Measurements from ENCODE around the gene NFATC1. TPM values are rescaled to one million over a fixed set of nuclear protein-coding genes. Genes with fewer than 3 reads are reported as not detected.

NFATC1 gene
- total RNA-seq, 2 donors from 2014 or later, result 1.6 to 4.3 TPM

DNA sequence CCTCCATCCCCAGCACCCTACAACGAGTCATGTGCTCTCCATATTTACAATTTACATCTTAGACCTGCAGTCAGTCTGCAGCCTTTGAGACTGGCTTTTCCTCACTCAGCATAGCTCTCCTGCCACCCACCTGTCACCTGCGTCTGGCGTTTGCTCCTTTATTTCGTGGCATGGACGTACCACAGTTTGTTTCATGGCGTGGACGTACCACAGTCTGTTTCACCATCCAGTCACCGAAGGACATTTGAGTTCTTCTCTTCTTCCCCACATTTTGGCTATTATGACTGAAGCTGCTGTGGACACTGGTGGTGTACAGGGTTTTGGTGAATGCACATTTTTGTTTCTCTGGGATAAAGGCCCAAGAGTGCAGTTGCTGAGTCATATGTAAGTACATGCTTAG, 142.0 kb downstream of the NFATC1 start:
- DNase-seq, result no peak
- Histone ChIP-seq H3K27ac (no peak overlapping the region), H3K9ac (ENCODE audit: low read depth in 2 of 2, low read length in 2 of 2) (no peak overlapping the region), H3K9me3 (no peaks in the 10 kb centered on the region), H3K27me3 (no peaks in the 10 kb centered on the region), H3K4me1 (no peaks in the 10 kb centered on the region), H3K36me3 (no peaks in the 10 kb centered on the region), H3K4me3 (no peak overlapping the region)
- TF ChIP-seq, protein P1, sequence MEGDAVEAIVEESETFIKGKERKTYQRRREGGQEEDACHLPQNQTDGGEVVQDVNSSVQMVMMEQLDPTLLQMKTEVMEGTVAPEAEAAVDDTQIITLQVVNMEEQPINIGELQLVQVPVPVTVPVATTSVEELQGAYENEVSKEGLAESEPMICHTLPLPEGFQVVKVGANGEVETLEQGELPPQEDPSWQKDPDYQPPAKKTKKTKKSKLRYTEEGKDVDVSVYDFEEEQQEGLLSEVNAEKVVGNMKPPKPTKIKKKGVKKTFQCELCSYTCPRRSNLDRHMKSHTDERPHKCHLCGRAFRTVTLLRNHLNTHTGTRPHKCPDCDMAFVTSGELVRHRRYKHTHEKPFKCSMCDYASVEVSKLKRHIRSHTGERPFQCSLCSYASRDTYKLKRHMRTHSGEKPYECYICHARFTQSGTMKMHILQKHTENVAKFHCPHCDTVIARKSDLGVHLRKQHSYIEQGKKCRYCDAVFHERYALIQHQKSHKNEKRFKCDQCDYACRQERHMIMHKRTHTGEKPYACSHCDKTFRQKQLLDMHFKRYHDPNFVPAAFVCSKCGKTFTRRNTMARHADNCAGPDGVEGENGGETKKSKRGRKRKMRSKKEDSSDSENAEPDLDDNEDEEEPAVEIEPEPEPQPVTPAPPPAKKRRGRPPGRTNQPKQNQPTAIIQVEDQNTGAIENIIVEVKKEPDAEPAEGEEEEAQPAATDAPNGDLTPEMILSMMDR (IDR thresholded peaks at IDR 0.05), result no peak
- intact Hi-C loops (cut with DNase I), result no loop called here

DNA sequence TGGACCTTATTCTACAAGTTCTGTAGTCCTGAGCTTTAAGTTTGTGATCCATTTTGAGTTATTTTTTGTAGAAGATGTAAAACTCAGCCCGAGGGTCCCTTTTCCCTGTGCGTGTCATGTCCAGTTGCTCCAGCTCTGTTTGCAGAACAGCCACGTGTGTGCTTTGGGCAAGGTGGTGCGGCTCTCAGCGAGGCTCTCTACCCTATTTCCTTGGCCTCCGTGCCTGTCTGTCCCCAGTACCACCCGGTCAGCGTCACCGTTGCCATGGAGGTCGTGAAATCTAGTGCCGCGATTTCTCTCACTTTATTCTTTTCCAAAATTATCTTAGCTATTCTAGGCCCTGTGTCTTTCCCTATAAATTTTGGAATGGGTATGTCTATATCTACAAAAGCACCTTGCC, 142.9 kb downstream of the NFATC1 start:
- intact Hi-C loops (cut with DNase I), result no loop called here
- H3K27ac ChIP-seq, result no peak overlapping the region
- no peaks in the 10 kb centered on the region for H3K4me1 ChIP-seq
- H3K4me3 ChIP-seq, result no peak overlapping the region
- no peak overlapping the region for H3K9ac ChIP-seq (ENCODE audit: low read depth in 2 of 2, low read length in 2 of 2)
- H3K27me3 ChIP-seq, result no peaks in the 10 kb centered on the region
- no peaks in the 10 kb centered on the region for H3K9me3 ChIP-seq
- H3K36me3 ChIP-seq, result no peaks in the 10 kb centered on the region
- DNase-seq, result no peak
- TF ChIP-seq, protein P1 (IDR thresholded peaks at IDR 0.05), result no peak

DNA sequence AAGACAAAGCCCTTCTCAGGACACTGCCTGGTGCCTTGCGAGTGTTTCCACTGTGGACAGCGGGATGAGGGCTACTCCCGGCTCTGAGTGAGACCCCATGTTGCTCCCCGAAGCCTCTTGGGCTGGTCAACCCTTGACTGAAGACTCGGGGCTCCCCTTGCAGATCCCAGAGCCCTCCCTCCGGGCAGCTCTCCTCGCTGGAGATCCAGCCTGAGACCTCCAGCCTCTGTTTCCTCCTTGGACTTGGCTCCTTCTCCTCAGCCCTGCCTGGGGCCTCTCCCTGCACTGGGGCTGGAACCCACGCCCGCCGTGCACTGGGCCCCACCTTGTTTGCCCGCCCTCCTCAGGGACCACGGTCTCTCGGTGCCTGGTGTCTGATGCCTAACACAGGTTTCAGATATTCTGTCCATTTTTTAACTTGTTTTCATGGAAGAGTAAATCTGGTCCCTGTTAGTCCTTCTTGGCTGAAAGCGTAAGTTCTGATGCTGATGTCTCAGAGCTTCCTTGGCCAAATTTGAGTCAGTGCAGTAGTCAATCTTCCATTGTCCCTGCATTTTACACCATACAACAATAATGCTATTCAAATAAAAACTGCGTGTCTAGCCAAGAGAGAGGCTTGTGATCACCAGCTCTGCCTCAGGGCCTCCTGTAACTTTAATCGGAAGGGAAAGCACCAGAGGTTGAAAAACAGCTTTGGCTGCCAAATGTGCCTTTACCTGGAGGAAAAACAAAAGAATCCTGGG, 144.6 kb downstream of the NFATC1 start:
- no peaks in the 10 kb centered on the region for H3K36me3 ChIP-seq
- DNase-seq, result no peak
- no peaks in the 10 kb centered on the region for H3K27me3 ChIP-seq
- no peaks in the 10 kb centered on the region for H3K4me1 ChIP-seq
- intact Hi-C loops (cut with DNase I), result no loop called here
- TF ChIP-seq, protein P1 (IDR thresholded peaks at IDR 0.05), result no peak
- H3K4me3 ChIP-seq, result no peak overlapping the region
- H3K9me3 ChIP-seq, result no peaks in the 10 kb centered on the region
- no peak overlapping the region for H3K9ac ChIP-seq (ENCODE audit: low read depth in 2 of 2, low read length in 2 of 2)
- no peak overlapping the region for H3K27ac ChIP-seq

DNA sequence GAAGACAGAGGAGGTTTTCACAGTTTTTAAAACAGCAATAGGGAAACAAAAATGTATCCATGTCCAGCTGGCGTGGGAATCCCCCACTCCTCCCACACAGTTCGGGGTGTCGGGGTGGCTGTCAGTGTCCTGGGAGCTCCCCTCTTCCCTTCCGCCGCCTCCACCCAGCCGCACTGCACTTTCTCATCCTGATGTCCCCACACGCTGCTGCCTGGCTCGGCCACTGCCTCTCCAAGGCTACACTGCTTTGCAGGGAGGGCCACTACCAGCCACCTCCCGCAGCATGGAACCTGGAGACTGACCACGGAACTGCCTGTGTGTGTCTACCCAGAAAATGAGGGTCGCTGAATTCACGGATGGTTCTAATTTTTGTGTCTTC, 145.2 kb downstream of the NFATC1 start:
- intact Hi-C loops (cut with DNase I), result no loop called here
- TF ChIP-seq, protein P1 (IDR thresholded peaks at IDR 0.05), result no peak
- Histone ChIP-seq H3K9ac (ENCODE audit: low read depth in 2 of 2, low read length in 2 of 2) (no peak overlapping the region), H3K27ac (no peak overlapping the region), H3K4me3 (no peak overlapping the region), H3K27me3 (no peaks in the 10 kb centered on the region), H3K9me3 (no peaks in the 10 kb centered on the region), H3K4me1 (no peaks in the 10 kb centered on the region), H3K36me3 (no peaks in the 10 kb centered on the region)
- no peak for DNase-seq

DNA sequence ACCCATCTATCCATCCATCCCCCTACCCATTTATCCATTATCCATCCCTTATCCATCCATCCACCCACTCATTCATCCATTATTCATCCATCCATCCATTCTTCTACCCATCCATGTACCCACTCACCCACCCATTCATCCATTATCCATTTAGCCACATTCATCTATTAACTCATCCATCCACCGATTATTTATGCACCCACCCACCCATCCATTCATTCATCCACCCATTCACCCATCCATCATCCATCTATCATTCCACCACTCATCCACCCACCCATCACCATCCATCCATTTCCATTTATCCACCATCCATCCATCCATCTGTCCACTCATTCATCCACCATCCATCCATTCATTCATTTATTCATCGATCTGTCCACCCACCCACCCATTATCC, 146.5 kb downstream of the NFATC1 start:
- no peak for DNase-seq
- Histone ChIP-seq H3K27me3 (no peaks in the 10 kb centered on the region), H3K27ac (no peak overlapping the region)

More for the DNA sequence above, 146.5 kb downstream of the NFATC1 start:
- no peak overlapping the region for H3K4me3 ChIP-seq
- no peak overlapping the region for H3K9ac ChIP-seq (ENCODE audit: low read depth in 2 of 2, low read length in 2 of 2)
- TF ChIP-seq, protein P1 (IDR thresholded peaks at IDR 0.05), result no peak
- intact Hi-C loops (cut with DNase I), result no loop called here
- no peaks in the 10 kb centered on the region for H3K36me3 ChIP-seq
- H3K4me1 ChIP-seq, result no peaks in the 10 kb centered on the region
- H3K9me3 ChIP-seq, result no peaks in the 10 kb centered on the region
